HEK293 (cell line): ENCODE data around the gene LRRN2.

Experiments
- TF ChIP-seq, protein P1 (sequence below): fragments of 450-650 bp; formaldehyde crosslinking; IDR thresholded peaks from 2 replicates; pipeline ENCODE4 v1.5.1; 2016; ENCODE audit warnings: missing biosample characterization, missing genetic modification characterization
- TF ChIP-seq, protein P2 (sequence below): fragments of 450-650 bp; formaldehyde crosslinking; IDR thresholded peaks from 2 replicates; pipeline ENCODE4 v1.5.0; 2017; ENCODE audit warnings: missing biosample characterization, missing genetic modification characterization, borderline replicate concordance

DNA sequence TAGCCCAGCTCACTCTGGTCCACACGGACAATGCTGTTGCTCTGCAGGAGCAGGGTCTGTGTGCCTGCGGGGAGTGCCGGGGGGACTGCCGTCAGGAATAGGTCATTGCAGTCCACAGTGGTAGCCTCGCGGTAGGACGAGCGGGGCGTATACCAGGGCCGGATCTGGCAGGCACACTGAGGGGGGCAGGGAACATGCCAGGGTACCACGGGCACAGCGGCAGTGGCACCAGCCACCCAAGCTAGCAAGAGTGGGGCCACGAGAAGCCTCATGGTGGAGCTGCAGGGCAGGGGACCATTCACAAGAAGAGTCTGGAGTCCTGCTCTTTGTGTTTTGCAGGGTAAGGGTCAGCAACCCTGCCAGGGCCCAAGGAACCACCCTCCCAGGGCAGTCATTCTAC lies 65.8 kb downstream of the LRRN2 start:
- TF ChIP-seq, protein P1, sequence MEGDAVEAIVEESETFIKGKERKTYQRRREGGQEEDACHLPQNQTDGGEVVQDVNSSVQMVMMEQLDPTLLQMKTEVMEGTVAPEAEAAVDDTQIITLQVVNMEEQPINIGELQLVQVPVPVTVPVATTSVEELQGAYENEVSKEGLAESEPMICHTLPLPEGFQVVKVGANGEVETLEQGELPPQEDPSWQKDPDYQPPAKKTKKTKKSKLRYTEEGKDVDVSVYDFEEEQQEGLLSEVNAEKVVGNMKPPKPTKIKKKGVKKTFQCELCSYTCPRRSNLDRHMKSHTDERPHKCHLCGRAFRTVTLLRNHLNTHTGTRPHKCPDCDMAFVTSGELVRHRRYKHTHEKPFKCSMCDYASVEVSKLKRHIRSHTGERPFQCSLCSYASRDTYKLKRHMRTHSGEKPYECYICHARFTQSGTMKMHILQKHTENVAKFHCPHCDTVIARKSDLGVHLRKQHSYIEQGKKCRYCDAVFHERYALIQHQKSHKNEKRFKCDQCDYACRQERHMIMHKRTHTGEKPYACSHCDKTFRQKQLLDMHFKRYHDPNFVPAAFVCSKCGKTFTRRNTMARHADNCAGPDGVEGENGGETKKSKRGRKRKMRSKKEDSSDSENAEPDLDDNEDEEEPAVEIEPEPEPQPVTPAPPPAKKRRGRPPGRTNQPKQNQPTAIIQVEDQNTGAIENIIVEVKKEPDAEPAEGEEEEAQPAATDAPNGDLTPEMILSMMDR (tag by site-specific recombination) = no peak
- TF ChIP-seq, protein P2, sequence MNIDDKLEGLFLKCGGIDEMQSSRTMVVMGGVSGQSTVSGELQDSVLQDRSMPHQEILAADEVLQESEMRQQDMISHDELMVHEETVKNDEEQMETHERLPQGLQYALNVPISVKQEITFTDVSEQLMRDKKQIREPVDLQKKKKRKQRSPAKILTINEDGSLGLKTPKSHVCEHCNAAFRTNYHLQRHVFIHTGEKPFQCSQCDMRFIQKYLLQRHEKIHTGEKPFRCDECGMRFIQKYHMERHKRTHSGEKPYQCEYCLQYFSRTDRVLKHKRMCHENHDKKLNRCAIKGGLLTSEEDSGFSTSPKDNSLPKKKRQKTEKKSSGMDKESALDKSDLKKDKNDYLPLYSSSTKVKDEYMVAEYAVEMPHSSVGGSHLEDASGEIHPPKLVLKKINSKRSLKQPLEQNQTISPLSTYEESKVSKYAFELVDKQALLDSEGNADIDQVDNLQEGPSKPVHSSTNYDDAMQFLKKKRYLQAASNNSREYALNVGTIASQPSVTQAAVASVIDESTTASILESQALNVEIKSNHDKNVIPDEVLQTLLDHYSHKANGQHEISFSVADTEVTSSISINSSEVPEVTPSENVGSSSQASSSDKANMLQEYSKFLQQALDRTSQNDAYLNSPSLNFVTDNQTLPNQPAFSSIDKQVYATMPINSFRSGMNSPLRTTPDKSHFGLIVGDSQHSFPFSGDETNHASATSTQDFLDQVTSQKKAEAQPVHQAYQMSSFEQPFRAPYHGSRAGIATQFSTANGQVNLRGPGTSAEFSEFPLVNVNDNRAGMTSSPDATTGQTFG (tag by site-specific recombination) = no peak
